GM23338 (cell line): ENCODE results near the gene PDE2A. TPM values are rescaled to one million over a fixed set of nuclear protein-coding genes. Genes with fewer than 3 reads are reported as not detected.

Experiments
- ATAC-seq: fragments of 200-7000 bp; cut with Tn5 transposase; 3 replicates; pipeline ENCODE4 v1.9.1; 2020
- DNase-seq: peaks from one replicate; pipeline ENCODE4 v3.0.0-alpha.2; 2015; ENCODE audit warnings: low spot score
- H2AFZ ChIP-seq: fragments of 200-600 bp; sonication (generic); 2 replicates; pipeline ENCODE4 v1.8.0; 2016; ENCODE audit warnings: antibody characterized with exemption, mild to moderate bottlenecking, moderate library complexity
- H3F3A ChIP-seq: fragments of 200-600 bp; sonication (generic); replicated peaks from 2 replicates; pipeline ENCODE4 v1.8.0; 2017; ENCODE audit warnings: antibody characterized with exemption, mixed run types, low read depth
- H3K27ac ChIP-seq: fragments of 200-600 bp; sonication (generic); 2 replicates; pipeline ENCODE4 v1.6.1; 2016; ENCODE audit warnings: low read depth
- H3K27me3 ChIP-seq: fragments of 200-600 bp; sonication (generic); 2 replicates; pipeline ENCODE4 v1.8.0; 2016; ENCODE audit warnings: mild to moderate bottlenecking, mixed run types, moderate library complexity; ENCODE audit not compliant: insufficient read depth
- H3K36me3 ChIP-seq: fragments of 200-600 bp; sonication (generic); 2 replicates; pipeline ENCODE4 v1.8.0; 2016; ENCODE audit warnings: mild to moderate bottlenecking; ENCODE audit not compliant: insufficient read depth
- H3K4me1 ChIP-seq: fragments of 200-600 bp; sonication (generic); 2 replicates; pipeline ENCODE4 v1.8.0; 2016; ENCODE audit warnings: mild to moderate bottlenecking, moderate library complexity; ENCODE audit not compliant: insufficient read depth
- H3K4me2 ChIP-seq: fragments of 200-600 bp; sonication (generic); 2 replicates; pipeline ENCODE4 v1.7.1; 2017; ENCODE audit warnings: mixed run types
- H3K4me3 ChIP-seq: fragments of 200-600 bp; sonication (generic); 2 replicates; pipeline ENCODE4 v1.6.1; 2016; ENCODE audit warnings: mixed run types
- H3K79me2 ChIP-seq: fragments of 200-600 bp; sonication (generic); replicated peaks from 2 replicates; pipeline ENCODE4 v1.8.0; 2017; ENCODE audit warnings: mild to moderate bottlenecking; ENCODE audit not compliant: insufficient read depth
- H3K9me2 ChIP-seq: fragments of 200-600 bp; sonication (generic); 2 replicates; pipeline ENCODE4 v1.8.0; 2017; ENCODE audit not compliant: insufficient read depth
- H4K20me1 ChIP-seq: fragments of 200-600 bp; sonication (generic); replicated peaks from 2 replicates; pipeline ENCODE4 v1.8.0; 2017; ENCODE audit warnings: mild to moderate bottlenecking; ENCODE audit not compliant: insufficient read depth
- H3K27ac Mint-ChIP-seq: 2 replicates; pipeline ENCODE4 v1.8.0; 2020; ENCODE audit warnings: inconsistent platforms, mild to moderate bottlenecking, moderate library complexity, mixed read lengths
- H3K27me3 Mint-ChIP-seq: 3 replicates; pipeline ENCODE4 v1.8.0; 2022; ENCODE audit warnings: low read depth, mild to moderate bottlenecking, moderate library complexity, mixed read lengths, inconsistent platforms; ENCODE audit not compliant: insufficient read depth, poor library complexity
- H3K36me3 Mint-ChIP-seq: 3 replicates; pipeline ENCODE4 v1.8.0; 2021; ENCODE audit warnings: low read depth, mild to moderate bottlenecking, inconsistent platforms, moderate library complexity, mixed read lengths
- H3K4me1 Mint-ChIP-seq: 3 replicates; pipeline ENCODE4 v1.8.0; 2020; ENCODE audit warnings: mild to moderate bottlenecking, inconsistent platforms, mixed read lengths
- H3K4me3 Mint-ChIP-seq: 3 replicates; pipeline ENCODE4 v1.8.0; 2021; ENCODE audit warnings: moderate library complexity, mild to moderate bottlenecking, inconsistent platforms, mixed read lengths
- H3K9me3 Mint-ChIP-seq: 3 replicates; pipeline ENCODE4 v1.8.0; 2020; ENCODE audit warnings: moderate library complexity, mild to moderate bottlenecking, inconsistent platforms, mixed read lengths
- CREB1 ChIP-seq: fragments of 250-450 bp; sonication (Bioruptor Pico); IDR thresholded peaks from 2 replicates; pipeline ENCODE4 v1.5.0; 2020; ENCODE audit warnings: low read depth, mild to moderate bottlenecking, moderate library complexity
- CTCF ChIP-seq, 2 experiments: fragments of 200-600 bp in 1 of 2; sonication (generic) in 1 of 2; conservative IDR thresholded peaks; 2 replicates each; pipeline versions ENCODE4 v1.5.1 to v1.6.1; 2016 to 2017; ENCODE audit warnings: antibody characterized with exemption in 2 of 2, low read depth in 2 of 2, mild to moderate bottlenecking in 2 of 2, moderate library complexity in 1 of 2
- ETS1 ChIP-seq: IDR thresholded peaks from 2 replicates; pipeline ENCODE4 v1.6.1; 2016; ENCODE audit warnings: antibody characterized with exemption
- EZH2 ChIP-seq: fragments of 200-600 bp; sonication (generic); IDR thresholded peaks from one replicate; pipeline ENCODE4 v1.8.0; 2017; ENCODE audit warnings: antibody characterized with exemption, mild to moderate bottlenecking, low read depth; ENCODE audit not compliant: unreplicated experiment
- EZH2phosphoT487 ChIP-seq: fragments of 200-600 bp; sonication (generic); IDR thresholded peaks from one replicate; pipeline ENCODE4 v1.8.1; 2018; ENCODE audit warnings: antibody characterized with exemption; ENCODE audit not compliant: unreplicated experiment
- JUNB ChIP-seq: IDR thresholded peaks from one replicate; pipeline ENCODE4 v1.6.1; 2016; ENCODE audit warnings: antibody characterized with exemption; ENCODE audit not compliant: unreplicated experiment
- NANOG ChIP-seq: IDR thresholded peaks from 2 replicates; pipeline ENCODE4 v1.6.1; 2016; ENCODE audit warnings: antibody characterized with exemption, borderline replicate concordance
- POLR2AphosphoS5 ChIP-seq: IDR thresholded peaks from 2 replicates; pipeline ENCODE4 v1.6.1; 2016; ENCODE audit warnings: antibody characterized with exemption, low read depth
- REST ChIP-seq: IDR thresholded peaks from one replicate; pipeline ENCODE4 v1.6.1; 2018; ENCODE audit warnings: antibody characterized with exemption; ENCODE audit not compliant: unreplicated experiment
- STAT1 ChIP-seq: IDR thresholded peaks from one replicate; pipeline ENCODE4 v1.6.1; 2016; ENCODE audit warnings: antibody characterized with exemption; ENCODE audit not compliant: unreplicated experiment
- ZNF114 ChIP-seq: fragments of 250-450 bp; sonication (Bioruptor Pico); IDR thresholded peaks from 2 replicates; pipeline ENCODE4 v1.5.0; 2020; ENCODE audit warnings: mild to moderate bottlenecking, moderate library complexity
- ZNF331 ChIP-seq: fragments of 250-450 bp; sonication (Bioruptor Pico); IDR thresholded peaks from 2 replicates; pipeline ENCODE4 v1.5.0; 2020; ENCODE audit warnings: low read depth, mild to moderate bottlenecking, moderate library complexity
- polyA plus RNA-seq: library from polyadenylated mRNA; unstranded; fragments of >200 nt; fragmentation: Nextera tagmentation; extraction: Ambion mirVana; gene quantifications from 2 replicates; pipeline ENCODE4 v1.2.1, GENCODE V29; 2016
- total RNA-seq: library from RNA; depleted of rRNA; stranded (reverse); fragments of >200 nt; shearing (Covaris generic); gene quantifications from 2 replicates; pipeline ENCODE4 v1.2.3, GENCODE V29; 2014

PDE2A gene
- total and polyA plus RNA-seq, 2 experiments from 2014 or later: 4.3 to 16.2 TPM

- TF ChIP-seq REST: no peak
- no peak for TF ChIP-seq STAT1
- TF ChIP-seq EZH2: no peak
- no peak for TF ChIP-seq CREB1
- TF ChIP-seq ZNF114 (CRISPR knock-in tag): no peak
- no peak for TF ChIP-seq POLR2AphosphoS5
- no peak for TF ChIP-seq EZH2phosphoT487
- TF ChIP-seq CTCF (conservative IDR thresholded peaks at IDR 0.05; ENCODE audit: low read depth in 2 of 2): no peak
- no peak for TF ChIP-seq ETS1
- TF ChIP-seq JUNB: no peak
- TF ChIP-seq ZNF331 (CRISPR knock-in tag): no peak
Measured at GRCh38 chr11:72586321-72587090, 87.7 kb downstream of the PDE2A start (continued).

GRCh38 chr11:72585762-72586311 is 88.4 kb downstream of the PDE2A start:
- Histone ChIP-seq H3K36me3 (no peaks in the 10 kb centered on the region), H3F3A (0 out of 2 replicates have a peak, but pooled peaks cover 6% of the 10 kb centered on the region), H2AFZ (no peak overlapping the region), H3K9me2 (0 out of 2 replicates have a peak, but pooled peaks cover 5% of the 10 kb centered on the region), H3K4me2 (no peak overlapping the region), H3K27me3 (peaks cover 60% of the 10 kb centered on the region), H3K27ac (no peak overlapping the region), H3K79me2 (no peaks in the 10 kb centered on the region), H3K4me1 (peaks cover 12% of the 10 kb centered on the region), H3K4me3 (no peak overlapping the region), H4K20me1 (no peaks in the 10 kb centered on the region)
- ATAC-seq (peak; percentile 55), DNase-seq (peak; percentile 88)
- H3K4me3 Mint-ChIP-seq: peak overlapping the region; percentile 46; the same call in 1 of the 3 replicates
- H3K9me3 Mint-ChIP-seq: peaks cover 2% of the 10 kb centered on the region; the same call in 1 of the 3 replicates
- TF ChIP-seq CTCF (conservative IDR thresholded peaks at IDR 0.05; ENCODE audit: low read depth in 2 of 2) (peak; percentile 84 to 87), NANOG (no peak), EZH2 (no peak)
- peaks cover 18% of the 10 kb centered on the region for H3K4me1 Mint-ChIP-seq
- H3K27ac Mint-ChIP-seq: no peak overlapping the region
- H3K36me3 Mint-ChIP-seq: no peaks in the 10 kb centered on the region; the same call in 2 of the 3 replicates
- peaks cover 62% of the 10 kb centered on the region for H3K27me3 Mint-ChIP-seq
